Mucosa of rectum (tissue), 2 donors: ENCODE results near the gene CAPZA1.

Experiments
- H3K27ac ChIP-seq, 2 donors: one replicate each; pipeline ENCODE4 v1.7.0; 2013; ENCODE audit warnings: inconsistent platforms in 2 of 2, low read depth in 2 of 2, low read length in 2 of 2
- H3K27me3 ChIP-seq, 2 donors: one replicate each; pipeline ENCODE4 v1.7.0; 2013; ENCODE audit warnings: low read length in 2 of 2; ENCODE audit not compliant: control insufficient read depth in 2 of 2, insufficient read depth in 2 of 2
- H3K36me3 ChIP-seq, 2 donors: one replicate each; pipeline ENCODE4 v1.7.0; 2013; ENCODE audit warnings: low read length in 2 of 2; ENCODE audit not compliant: control insufficient read depth in 2 of 2, insufficient read depth in 2 of 2
- H3K4me1 ChIP-seq, 2 donors: one replicate each; pipeline ENCODE4 v1.7.0; 2013; ENCODE audit warnings: low read length in 2 of 2, mild to moderate bottlenecking in 1 of 2; ENCODE audit not compliant: control insufficient read depth in 2 of 2, insufficient read depth in 2 of 2
- H3K4me3 ChIP-seq, 2 donors: one replicate each; pipeline ENCODE4 v1.7.0; 2013; ENCODE audit warnings: low read length in 2 of 2
- H3K9ac ChIP-seq, 2 donors: one replicate each; pipeline ENCODE4 v1.7.0; 2013; ENCODE audit warnings: low read length in 2 of 2, low read depth in 1 of 2, mild to moderate bottlenecking in 1 of 2
- H3K9me3 ChIP-seq, 2 donors: one replicate each; pipeline ENCODE4 v1.7.0; 2013; ENCODE audit warnings: low read length in 2 of 2; ENCODE audit not compliant: control insufficient read depth in 2 of 2
- donor health status: healthy.
- donor health status: Normal muscosa, but diverticular disease.

The CAPZA1 gene

GRCh38 chr1:112706505-112707220, 87.0 kb downstream of the CAPZA1 start, which contains the start of gene RHOC:
RHOC (minus strand) TSS chr1:112707127; CDS start chr1:112703799, 3,328 bp downstream.
- Histone ChIP-seq H3K4me3 (peak within 1 kb of the TSS; percentile 80 to 81), H3K27me3 (peaks cover 0 to 2% of the 10 kb centered on the region in 2 donors), H3K9ac (peak within 1 kb of the TSS; percentile 97 to 98)

GRCh38 chr1:112707221-112708001, 87.8 kb downstream of the CAPZA1 start:
- Histone ChIP-seq H3K27me3 (peaks cover 0 to 2% of the 10 kb centered on the region in 2 donors), H3K4me1 (peaks cover 32 to 39% of the 10 kb centered on the region in 2 donors), H3K9me3 (no peaks in the 10 kb centered on the region), H3K27ac (peak overlapping the region; percentile 86 to 96), H3K4me3 (peak overlapping the region; percentile 61 to 81), H3K9ac (peak overlapping the region in 1 of 2 donors; percentile 98), H3K36me3 (peaks cover 13 to 14% of the 10 kb centered on the region in 2 donors)

More at GRCh38 chr1:112706505-112707220, 87.0 kb downstream of the CAPZA1 start, which contains the start of gene RHOC:
- Histone ChIP-seq H3K9me3 (no peaks in the 10 kb centered on the region), H3K4me1 (peaks cover 38 to 44% of the 10 kb centered on the region in 2 donors), H3K36me3 (peaks cover 19 to 21% of the 10 kb centered on the region in 2 donors), H3K27ac (peak within 1 kb of the TSS; percentile 86 to 96)

- H3K4me1 ChIP-seq: peaks cover 26 to 37% of the 10 kb centered on the region in 2 donors
- H3K27me3 ChIP-seq: peaks cover 0 to 2% of the 10 kb centered on the region in 2 donors
- no peaks in the 10 kb centered on the region for H3K9me3 ChIP-seq
- H3K4me3 ChIP-seq: no peak overlapping the region
- no peak overlapping the region for H3K27ac ChIP-seq
- no peak overlapping the region for H3K9ac ChIP-seq
- peaks cover 6 to 8% of the 10 kb centered on the region in 2 donors for H3K36me3 ChIP-seq
Observed at GRCh38 chr1:112708002-112708448, 88.4 kb downstream of the CAPZA1 start.

GRCh38 chr1:112708489-112708888, 88.9 kb downstream of the CAPZA1 start:
- H3K4me1 ChIP-seq: peaks cover 26 to 33% of the 10 kb centered on the region in 2 donors
- H3K27ac ChIP-seq: no peak overlapping the region
- H3K9ac ChIP-seq: no peak overlapping the region
- no peaks in the 10 kb centered on the region for H3K9me3 ChIP-seq
- no peak overlapping the region for H3K4me3 ChIP-seq
- H3K36me3 ChIP-seq: peaks cover 2 to 4% of the 10 kb centered on the region in 2 donors
- H3K27me3 ChIP-seq: peaks cover 0 to 2% of the 10 kb centered on the region in 2 donors

GRCh38 chr1:112710159-112710558, 90.5 kb downstream of the CAPZA1 start:
- no peak overlapping the region for H3K4me3 ChIP-seq
- H3K9me3 ChIP-seq: no peaks in the 10 kb centered on the region
- H3K9ac ChIP-seq: no peak overlapping the region
- H3K4me1 ChIP-seq: peaks cover 22 to 28% of the 10 kb centered on the region in 2 donors
- no peak overlapping the region for H3K27ac ChIP-seq
- H3K36me3 ChIP-seq: no peaks in the 10 kb centered on the region
- H3K27me3 ChIP-seq: peaks cover 0 to 2% of the 10 kb centered on the region in 2 donors

- Histone ChIP-seq H3K4me1 (peaks cover 19 to 26% of the 10 kb centered on the region in 2 donors), H3K36me3 (no peaks in the 10 kb centered on the region), H3K27ac (no peak overlapping the region), H3K27me3 (peaks cover 0 to 2% of the 10 kb centered on the region in 2 donors), H3K9ac (no peak overlapping the region), H3K4me3 (no peak overlapping the region), H3K9me3 (no peaks in the 10 kb centered on the region)
Observed at GRCh38 chr1:112710586-112710985, 91.0 kb downstream of the CAPZA1 start.

- Histone ChIP-seq H3K4me1 (peaks cover 19 to 26% of the 10 kb centered on the region in 2 donors), H3K27me3 (peaks cover 0 to 2% of the 10 kb centered on the region in 2 donors), H3K9ac (no peak overlapping the region), H3K4me3 (no peak overlapping the region), H3K27ac (no peak overlapping the region), H3K36me3 (no peaks in the 10 kb centered on the region), H3K9me3 (no peaks in the 10 kb centered on the region)
Observed at GRCh38 chr1:112711041-112711440, 91.4 kb downstream of the CAPZA1 start.

- Histone ChIP-seq H3K9ac (no peak overlapping the region), H3K9me3 (no peaks in the 10 kb centered on the region), H3K27me3 (peaks cover 0 to 2% of the 10 kb centered on the region in 2 donors), H3K4me1 (peaks cover 20 to 26% of the 10 kb centered on the region in 2 donors), H3K27ac (no peak overlapping the region), H3K36me3 (no peaks in the 10 kb centered on the region), H3K4me3 (no peak overlapping the region)
Observed at GRCh38 chr1:112711670-112712069, 92.0 kb downstream of the CAPZA1 start.

- no peak overlapping the region for H3K27ac ChIP-seq
- H3K9ac ChIP-seq: no peak overlapping the region
- H3K36me3 ChIP-seq: no peaks in the 10 kb centered on the region
- peaks cover 0 to 2% of the 10 kb centered on the region in 2 donors for H3K27me3 ChIP-seq
- no peaks in the 10 kb centered on the region for H3K9me3 ChIP-seq
- H3K4me3 ChIP-seq: no peak overlapping the region
- H3K4me1 ChIP-seq: peaks cover 20 to 26% of the 10 kb centered on the region in 2 donors
Observed at GRCh38 chr1:112712191-112712590, 92.6 kb downstream of the CAPZA1 start.

- H3K4me3 ChIP-seq: no peak overlapping the region
- peaks cover 0 to 2% of the 10 kb centered on the region in 2 donors for H3K27me3 ChIP-seq
- no peak overlapping the region for H3K9ac ChIP-seq
- no peak overlapping the region for H3K27ac ChIP-seq
- H3K36me3 ChIP-seq: no peaks in the 10 kb centered on the region
- H3K4me1 ChIP-seq: peaks cover 20 to 22% of the 10 kb centered on the region in 2 donors
- no peaks in the 10 kb centered on the region for H3K9me3 ChIP-seq
Observed at GRCh38 chr1:112712701-112713128, 93.1 kb downstream of the CAPZA1 start.
